HG03196 (cell line): ENCODE data around the gene FCF1.

Experiments used
- ATAC-seq: cut with Tn5 transposase; IDR thresholded peaks from one replicate; pipeline ENCODE4 v1.9.1; 2021; ENCODE audit not compliant: unreplicated experiment

FCF1 gene, protein sequence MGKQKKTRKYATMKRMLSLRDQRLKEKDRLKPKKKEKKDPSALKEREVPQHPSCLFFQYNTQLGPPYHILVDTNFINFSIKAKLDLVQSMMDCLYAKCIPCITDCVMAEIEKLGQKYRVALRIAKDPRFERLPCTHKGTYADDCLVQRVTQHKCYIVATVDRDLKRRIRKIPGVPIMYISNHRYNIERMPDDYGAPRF

DNA sequence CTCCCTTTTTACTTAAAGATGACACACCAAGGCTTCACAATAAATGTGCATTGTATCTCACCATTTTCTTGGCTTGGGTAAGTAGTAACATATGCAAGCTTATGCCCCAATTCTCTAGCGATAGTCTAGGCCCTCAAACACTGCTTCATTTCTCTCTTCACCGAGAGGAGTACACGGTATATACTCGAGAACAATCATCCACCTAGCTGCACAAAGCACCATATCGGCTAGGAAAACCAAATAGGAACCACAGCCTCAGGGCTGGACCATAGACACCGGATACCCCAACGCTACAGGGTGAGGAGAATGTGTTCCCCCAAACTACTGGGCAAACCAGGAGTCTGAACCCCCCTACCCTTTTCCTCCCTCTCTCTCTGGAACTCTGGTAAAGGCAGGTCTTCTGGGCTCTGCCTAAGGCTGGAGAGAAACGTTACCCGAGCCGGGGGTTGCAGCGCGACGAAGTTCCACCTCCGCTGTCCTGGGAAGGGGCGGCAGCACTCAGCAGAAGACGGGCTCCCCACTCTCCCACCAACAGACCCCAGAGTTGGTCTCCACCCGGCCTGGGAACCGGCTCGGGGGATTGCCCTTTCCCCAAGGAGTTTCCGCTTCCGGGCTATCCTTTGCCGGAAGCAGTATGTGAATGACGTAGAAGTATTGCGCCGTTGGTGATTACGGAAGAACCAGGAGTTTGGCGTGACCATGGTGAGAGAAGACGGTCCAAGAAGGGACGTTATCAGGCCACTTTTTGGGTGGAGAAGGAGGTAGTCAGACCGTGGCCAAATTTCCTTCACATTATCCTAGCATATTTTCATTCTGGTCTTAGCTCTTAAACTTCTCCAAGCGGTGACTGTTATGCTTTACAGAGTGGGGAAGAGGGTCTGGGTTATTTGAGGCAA lies at the start of gene FCF1, which contains the start of gene AREL1:
FCF1 (plus strand) TSS at position 646 of the 896 bp plus-strand sequence; CDS start at position 700, 54 bp downstream.
AREL1 (minus strand) TSS at position 582 of the 896 bp plus-strand sequence. CDS start 27,465 bp downstream, outside the sequence.
- ATAC-seq, result peak; percentile 93

DNA sequence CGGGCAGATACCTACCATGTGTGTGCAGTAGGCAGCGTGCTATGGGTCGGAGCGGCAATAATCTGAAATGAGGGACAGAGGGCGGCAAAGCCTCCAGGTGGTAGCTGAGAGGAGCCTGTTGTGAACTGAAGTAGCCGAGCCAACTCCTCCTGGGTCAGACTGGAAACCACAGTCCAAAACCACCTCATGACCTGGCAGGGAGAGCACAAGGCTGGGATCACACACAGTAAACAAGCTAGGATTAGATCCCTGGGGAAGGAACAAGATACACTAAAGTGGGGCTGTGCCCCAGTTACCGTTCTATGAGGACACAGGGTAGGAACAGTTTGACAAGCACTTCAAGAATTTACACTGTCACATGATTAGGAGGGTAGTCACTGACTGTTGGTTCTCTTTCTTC lies 49.1 kb upstream of the FCF1 start:
- ATAC-seq, result no peak

DNA sequence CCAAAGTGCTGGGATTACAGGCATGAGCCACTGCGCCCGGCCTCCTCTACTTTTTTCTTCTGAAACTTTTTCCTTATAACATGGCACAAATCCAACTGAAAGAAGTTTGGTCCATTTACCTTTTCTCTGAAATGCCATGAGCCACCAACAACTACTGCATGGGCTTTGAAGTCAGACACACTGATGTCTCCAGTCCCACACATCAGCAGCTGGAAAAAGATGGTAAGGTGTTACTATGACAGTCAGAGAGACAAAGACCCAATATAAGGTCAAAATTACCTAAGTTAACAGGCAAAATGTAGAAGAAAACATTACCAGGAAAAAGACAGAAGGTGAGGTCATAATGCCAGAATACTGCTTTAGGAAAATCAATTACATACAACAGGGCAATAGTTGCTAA lies 48.2 kb upstream of the FCF1 start:
- ATAC-seq, result no peak

DNA sequence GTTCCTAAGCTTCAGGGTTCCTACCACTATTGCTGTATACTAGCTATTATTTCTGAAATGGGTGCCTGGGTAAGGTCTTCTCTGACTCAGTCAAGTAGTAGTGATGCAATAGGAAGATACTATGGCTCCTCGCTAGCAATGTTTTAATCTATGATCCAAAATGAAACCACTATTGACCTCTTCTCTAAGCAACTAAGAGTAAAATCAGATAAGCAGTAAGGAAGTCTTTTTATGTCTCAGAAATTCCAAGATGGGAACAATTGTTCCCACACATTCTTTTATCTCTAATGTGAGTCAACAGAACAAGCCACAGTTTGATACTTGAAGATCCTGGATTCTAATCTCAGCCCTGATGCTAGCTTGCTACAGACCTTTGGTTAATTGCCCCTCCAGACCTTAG lies 45.2 kb upstream of the FCF1 start:
- no peak for ATAC-seq

DNA sequence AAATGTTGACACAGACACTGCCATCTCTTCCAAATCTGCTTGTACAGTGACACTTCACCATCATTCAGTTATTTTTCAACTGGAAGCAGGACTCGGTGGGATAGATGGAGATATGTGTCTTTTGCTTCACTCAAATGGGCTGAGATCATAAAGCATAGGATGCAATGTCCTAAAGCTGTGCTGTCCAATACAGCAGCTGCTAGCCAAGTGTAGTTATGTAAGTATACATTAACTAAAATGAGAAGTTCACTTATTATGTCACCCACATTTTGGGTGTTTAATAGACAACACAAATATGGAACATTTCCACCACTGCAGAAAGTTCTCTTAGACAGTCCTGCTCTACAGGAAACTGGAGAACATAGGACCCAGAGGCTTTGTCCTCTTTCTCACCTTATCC lies 43.7 kb upstream of the FCF1 start:
- ATAC-seq, result no peak

DNA sequence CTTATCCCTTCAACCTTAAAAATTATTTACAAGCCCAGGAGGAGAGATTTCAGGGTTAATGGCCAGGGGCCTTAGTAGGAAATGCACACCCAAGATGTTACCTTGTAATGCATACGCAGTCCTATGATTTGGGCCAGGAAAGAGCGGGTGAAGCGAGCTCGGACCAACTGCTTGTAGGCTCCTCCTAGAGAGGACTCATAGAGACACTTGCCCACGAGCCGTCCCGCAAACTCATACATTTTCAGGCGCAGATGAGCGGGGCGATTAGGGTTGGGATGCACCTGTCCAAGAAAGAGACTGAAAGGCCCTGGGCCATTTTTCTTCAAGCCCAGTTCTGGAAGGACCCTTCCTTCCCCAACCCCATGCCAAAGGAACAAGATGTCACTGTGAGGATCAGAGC lies 43.1 kb upstream of the FCF1 start:
- ATAC-seq, result no peak

DNA sequence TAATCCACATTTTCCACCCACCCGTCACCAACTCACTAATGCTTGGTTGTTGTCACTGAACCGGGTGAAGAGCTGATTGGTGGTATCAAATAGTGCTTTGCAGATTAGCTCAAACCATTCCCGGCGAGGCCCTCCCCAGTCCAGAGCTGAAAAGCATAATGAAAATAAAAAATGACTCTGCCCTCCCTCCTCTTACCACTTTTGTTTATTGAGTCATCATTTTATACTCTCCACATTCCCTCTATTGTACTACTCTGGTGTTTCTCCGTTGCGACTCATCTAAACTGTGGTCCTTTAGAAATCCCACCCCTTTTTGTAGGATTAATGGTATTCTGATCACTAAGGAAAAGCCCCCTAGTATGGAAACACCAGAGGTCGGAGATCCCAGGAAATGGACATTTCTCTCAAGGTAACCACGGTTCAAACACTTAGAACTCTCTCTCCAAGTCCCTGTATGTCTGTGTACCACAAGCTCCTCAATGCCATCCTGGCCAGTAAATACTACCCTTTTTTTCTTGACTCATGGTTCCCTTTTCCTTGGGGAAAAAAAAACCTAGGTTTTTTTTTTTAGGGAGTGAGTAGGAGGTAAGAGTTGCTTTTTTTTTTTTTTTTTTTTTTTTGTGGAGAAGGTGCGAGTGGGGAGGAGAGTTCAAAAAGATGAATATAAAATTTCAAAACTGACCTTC lies 42.1 kb upstream of the FCF1 start:
- ATAC-seq, result no peak

DNA sequence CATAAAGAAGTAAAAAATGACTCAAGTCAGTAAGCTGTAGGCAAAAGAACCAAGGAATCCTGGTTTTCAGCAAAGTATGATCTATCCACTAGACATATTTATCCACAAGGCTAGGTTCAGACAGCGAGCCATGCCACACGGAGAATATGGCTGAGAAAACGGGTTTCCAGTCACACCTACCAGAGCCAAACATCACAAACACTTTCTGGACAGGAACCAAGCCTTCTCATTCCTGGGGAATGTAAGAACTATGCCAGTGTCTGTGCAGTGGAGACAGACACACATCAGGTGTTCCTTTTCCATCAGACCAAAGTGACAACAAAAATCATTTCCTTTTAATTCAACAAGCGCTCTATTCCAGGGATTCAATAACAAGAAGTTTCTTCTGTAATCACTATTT lies 41.2 kb upstream of the FCF1 start:
- no peak for ATAC-seq

DNA sequence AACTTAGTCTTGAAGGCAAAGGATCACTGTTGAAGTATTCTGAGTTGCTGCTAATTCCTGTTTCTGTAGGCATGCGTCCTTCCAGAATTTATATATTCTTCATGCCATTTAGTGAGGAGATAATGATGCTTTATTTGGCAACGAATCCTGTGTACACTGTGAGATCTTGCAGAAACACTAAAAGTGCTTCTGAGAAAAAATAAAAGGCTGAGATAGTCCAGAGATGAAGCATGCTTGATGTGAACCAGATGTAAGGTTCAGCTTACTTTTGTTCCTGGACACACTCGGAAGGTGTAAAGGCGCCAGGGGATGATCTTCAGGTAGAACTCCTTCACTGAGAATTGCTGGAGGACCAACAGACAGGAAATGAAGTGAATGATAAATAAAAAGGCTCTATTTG lies 39.2 kb upstream of the FCF1 start:
- ATAC-seq, result no peak

DNA sequence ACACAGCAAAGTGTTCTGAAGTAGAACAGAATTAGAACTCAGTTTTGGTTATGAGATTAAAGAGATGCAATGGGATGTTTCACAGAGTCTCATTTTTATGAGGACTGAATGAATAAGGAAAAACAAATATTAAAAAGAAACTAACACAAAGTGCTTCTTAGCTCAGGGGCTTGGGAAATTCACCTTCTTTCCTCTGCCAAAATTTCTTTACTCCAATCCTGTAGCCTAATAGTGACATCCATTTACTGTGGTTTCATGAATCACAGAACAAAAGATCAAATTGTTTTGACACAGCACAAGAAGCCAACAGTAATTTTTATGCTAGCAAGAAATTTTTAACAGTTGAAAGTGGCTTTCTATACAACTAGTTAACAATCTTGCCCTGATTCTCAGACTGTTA lies 37.7 kb upstream of the FCF1 start:
- no peak for ATAC-seq

DNA sequence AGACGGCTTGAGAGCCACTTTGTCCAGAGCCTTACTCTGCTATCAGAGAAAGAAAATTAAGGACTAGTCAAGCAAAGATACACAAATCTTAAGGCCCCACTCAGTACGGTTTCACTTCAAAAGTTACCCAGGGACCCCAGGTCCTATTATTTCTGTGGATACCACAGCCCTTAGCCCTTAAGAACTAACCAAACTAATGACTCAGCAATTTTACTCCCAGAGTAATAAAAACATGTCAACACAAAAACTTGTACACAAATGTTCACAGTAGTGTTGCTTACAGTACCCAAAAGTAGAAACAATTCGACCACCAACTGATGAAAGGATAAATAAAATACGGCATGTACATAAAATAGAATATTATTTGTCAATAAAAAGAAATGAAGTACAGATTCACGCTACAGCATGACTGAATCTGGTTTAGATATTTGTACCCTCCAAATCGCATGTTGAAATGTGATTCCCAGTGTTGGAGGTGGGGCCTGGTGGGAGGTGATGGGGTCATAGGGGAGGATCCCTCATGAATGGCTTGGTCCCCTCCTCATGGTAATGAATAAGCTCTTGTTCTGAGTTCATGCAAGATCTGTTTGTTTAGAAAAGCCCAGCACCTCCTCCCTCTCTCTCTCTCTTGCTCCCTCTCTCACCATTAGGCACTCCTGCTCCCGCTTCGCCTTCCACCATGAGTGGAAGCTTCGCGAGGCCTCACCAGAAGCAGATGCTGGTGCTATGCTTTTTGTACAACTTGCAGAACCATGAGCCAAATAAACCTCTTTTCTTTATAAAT lies 30.6 kb upstream of the FCF1 start:
- ATAC-seq, result no peak

DNA sequence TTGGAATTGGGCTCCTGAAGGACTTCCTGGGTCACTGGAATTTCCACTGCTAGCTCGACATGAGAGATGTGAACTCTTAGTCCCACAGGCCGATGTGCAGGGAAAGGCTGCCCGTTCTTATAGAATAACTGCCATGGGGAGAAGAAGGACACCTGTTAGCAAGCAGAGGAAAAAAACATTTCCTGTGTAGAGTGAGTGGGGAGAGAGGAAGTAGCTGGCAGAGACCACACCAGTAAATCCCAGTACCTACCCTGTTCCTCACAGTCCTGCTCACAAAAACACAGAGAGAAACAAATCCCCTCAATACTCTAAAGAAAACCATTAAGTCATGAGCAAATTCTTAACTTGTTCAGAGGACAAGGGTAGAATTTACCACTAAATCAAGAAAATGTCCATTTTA lies 29.5 kb upstream of the FCF1 start:
- ATAC-seq, result no peak

DNA sequence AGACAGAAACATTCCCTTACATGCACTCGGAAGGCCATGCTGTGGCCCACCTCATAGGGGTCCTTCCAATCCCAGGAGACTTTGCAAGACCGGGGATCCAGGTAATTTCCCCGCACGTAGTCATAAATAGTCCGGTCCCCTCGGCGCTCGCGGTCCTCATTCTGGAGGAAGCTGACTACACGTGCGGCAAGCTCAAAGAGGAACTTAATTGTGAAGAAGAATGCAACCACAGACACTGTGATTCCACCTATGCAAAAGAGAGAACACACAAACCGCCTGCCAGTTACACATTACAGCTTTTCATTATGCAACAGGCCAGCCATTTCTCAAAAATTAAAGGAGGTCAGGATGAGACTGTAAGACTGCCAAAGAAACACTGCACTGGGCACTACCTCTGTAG lies 28.5 kb upstream of the FCF1 start:
- peak; percentile 58 for ATAC-seq

DNA sequence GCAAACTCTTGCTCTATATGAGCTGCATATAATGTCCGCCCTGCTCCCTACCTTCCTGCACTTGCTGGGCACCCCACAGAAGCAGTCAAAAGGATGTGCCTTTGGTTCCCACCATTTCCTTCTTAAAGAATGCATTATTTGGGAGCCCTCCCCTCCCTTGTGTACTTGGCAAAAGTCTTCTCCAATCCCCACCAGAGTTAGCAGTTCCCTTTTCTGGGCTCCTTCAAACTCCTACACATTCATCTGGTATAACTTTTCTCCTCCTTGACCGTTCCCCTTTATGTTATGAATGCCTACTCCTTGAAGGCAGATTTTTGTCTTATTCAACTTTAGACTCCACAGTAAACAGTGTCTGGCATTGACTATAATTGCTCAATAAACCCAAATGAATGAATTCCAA lies 27.9 kb upstream of the FCF1 start:
- ATAC-seq, result no peak

DNA sequence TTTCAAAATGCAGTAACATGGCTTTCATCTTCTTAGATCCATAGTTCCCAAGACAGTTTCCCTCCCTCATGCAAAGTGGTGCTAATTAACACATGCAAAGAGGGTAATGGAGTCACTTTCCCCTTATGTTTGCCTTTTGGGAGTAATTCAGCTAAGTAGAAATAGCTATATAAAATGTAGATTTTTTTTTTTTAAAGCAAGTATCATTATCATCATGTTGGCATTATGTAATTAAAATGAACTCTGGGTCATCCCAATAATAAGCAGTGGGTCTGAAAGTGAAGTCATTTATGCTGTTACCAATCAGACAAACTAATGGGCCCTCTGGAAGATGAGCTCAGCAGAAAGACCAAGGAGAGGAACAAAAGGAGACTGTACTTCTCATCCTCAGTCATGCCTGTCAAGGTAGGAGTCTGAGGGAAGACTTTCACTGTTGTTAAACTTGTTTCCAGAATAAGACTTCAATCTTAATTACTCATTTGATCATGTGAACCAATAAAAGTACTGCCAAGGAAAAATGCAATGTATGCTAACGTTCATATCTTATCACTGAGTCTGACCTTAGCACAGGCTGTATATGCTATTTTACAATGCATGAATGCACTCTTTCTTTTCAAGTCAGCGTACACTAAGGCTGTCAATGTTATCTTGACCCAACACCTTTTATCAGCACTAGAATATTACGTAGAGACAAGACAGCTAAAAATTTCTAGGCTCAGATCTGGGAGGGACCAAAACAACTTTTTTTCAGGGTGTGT lies 26.8 kb upstream of the FCF1 start:
- no peak for ATAC-seq

DNA sequence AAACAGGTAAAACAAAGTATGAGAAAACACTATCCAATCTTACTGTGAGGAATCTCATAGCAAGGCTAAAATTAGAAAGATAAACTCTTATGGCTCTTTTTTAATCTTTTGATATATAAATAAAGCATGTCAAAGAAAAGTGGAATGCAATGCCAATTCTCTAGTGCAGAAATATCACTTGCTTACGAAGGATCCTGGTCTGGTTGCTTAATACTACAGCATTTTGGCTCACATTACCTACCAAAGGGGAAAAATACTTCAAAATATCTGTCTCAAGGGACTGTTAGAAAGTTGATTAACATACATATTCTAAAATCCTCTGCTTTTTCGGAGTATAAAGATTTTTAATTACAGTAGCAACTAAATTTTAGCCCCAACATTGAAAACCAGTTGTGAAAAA lies 21.5 kb upstream of the FCF1 start:
- no peak for ATAC-seq

DNA sequence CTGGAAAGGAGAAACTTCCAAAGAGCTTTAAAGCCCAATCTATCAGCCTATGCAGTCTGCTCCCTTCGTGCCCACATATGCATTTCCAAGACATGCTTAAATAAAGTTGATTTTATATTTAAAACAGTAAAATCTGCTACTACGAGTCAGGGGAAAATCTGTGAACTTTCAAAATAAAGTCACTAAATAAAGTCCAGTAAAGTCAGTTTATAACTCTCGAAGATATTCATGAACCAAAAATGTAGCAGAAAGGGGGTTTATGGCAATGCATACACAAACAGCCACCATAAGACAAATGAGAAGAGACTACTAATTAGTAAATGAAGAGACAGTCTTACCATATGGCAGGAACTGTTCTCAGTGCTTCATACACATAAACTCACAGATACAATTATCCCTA lies 19.8 kb upstream of the FCF1 start:
- no peak for ATAC-seq

DNA sequence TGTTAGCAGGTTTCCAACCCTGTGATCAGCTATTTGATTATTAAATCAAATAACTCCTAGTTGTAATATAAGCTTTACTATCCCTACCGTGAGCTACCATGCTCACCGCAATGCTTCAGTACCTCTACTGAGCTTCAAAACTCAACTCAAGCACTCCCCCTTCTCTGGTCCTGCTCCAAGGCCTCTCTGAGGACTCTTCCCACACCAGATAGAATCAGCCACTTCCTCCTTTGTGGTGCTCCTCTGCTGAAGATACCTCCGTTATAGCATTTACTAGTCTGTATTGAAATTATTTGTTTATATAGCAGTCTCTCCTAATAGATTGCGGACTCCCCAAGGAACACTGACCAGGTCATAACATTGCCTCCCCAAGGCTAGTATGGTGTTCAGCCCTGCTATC lies 17.5 kb upstream of the FCF1 start:
- ATAC-seq, result no peak

DNA sequence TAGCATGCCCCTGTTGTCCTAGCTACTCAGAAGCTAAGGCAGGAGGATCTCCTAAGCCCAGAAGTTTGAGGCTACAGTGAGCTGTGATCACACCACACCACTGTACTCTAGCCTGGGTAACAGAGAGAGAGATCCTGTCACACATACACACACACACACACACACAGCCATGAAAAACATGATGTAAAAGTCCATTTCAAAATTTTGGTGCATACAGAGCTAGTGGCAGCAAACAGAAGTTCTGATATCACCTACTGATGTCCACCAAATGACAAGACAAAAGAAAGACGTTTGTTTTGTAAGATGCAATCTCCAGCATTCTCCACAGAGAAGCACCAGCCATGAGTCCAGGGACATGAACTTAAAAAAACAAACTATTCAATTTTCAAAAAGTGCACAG lies 15.9 kb upstream of the FCF1 start:
- no peak for ATAC-seq

DNA sequence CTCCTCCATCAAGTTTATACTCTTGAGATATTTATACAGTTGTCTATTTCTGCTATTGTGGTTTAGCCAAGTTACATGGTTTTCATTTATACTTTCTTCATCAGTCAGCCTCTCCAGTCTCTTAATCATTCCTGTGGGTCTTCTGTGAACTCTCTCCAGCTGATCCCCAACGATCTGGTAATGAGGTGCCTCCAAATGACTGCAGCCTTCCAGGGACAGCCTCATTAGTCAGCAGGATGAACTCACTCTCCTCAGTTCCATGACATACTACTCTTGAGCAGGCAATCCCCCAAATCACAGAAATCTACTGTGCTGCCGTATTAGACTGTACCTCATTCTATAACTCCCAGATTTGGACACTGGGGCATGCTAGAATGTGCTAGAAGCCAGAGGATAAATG lies 15.4 kb upstream of the FCF1 start:
- no peak for ATAC-seq
